ENCODE data around the gene TMEM132A. TPM values are rescaled to one million over a fixed set of nuclear protein-coding genes. Genes with fewer than 3 reads are reported as not detected.

Gene TMEM132A
- total RNA-seq, 1 experiment from 2014 or later, result 84.2 TPM

- H3K9me3 ChIP-seq (ENCODE audit: low read length), result no peaks in the 10 kb centered on the region
- no peaks in the 10 kb centered on the region for H4K20me1 ChIP-seq (ENCODE audit: low read length)
- no peaks in the 10 kb centered on the region for H3K36me3 ChIP-seq (ENCODE audit: low read depth, low read length)
- intact Hi-C loops (cut with micrococcal nuclease), result no loop called here
- POLR2A ChIA-PET (ENCODE audit: unreplicated experiment), result no interaction called here
- BruUV-seq (replicated peaks), result no TSS peak
- no peak overlapping the region for H3K27ac ChIP-seq (ENCODE audit: low read length)
- no peak overlapping the region for H3K9ac ChIP-seq (ENCODE audit: low read length)
- no peaks in the 10 kb centered on the region for H3K4me1 ChIP-seq (ENCODE audit: insufficient read depth, low read length)
- CTCF ChIA-PET, result no interaction called here
- TF ChIP-seq CTCF (conservative IDR thresholded peaks at IDR 0.05; ENCODE audit: low read depth, low read length) (no peak), EZH2phosphoT487 (IDR thresholded peaks at IDR 0.05; ENCODE audit: borderline replicate concordance, low read length) (no peak), EZH2 (IDR thresholded peaks at IDR 0.05; ENCODE audit: low read length, unreplicated experiment) (no peak)
- ATAC-seq (no peak), DNase-seq (no peak)
- no peak overlapping the region for H2AFZ ChIP-seq (ENCODE audit: low read length)
- H3F3A ChIP-seq (ENCODE audit: low read length, unreplicated experiment), result no peaks in the 10 kb centered on the region
- H3K4me2 ChIP-seq (ENCODE audit: low read length), result no peak overlapping the region
- H3K27me3 ChIP-seq (ENCODE audit: low read length), result peaks cover 35% of the 10 kb centered on the region
- no peak overlapping the region for H3K4me3 ChIP-seq (ENCODE audit: low read length)
- H3K9me2 ChIP-seq (replicated peaks; ENCODE audit: low read length), result no peaks in the 10 kb centered on the region
- no peaks in the 10 kb centered on the region for H3K79me2 ChIP-seq (ENCODE audit: low read length)
These were observed 35.2 kb downstream of the TMEM132A start for GRCh38 chr11:60959431-60959830.

- BruUV-seq (replicated peaks), result no TSS peak
- Histone ChIP-seq H4K20me1 (ENCODE audit: low read length) (no peaks in the 10 kb centered on the region), H3K27ac (ENCODE audit: low read length) (no peak overlapping the region), H3K9ac (ENCODE audit: low read length) (no peak overlapping the region), H3F3A (ENCODE audit: low read length, unreplicated experiment) (no peaks in the 10 kb centered on the region), H3K27me3 (ENCODE audit: low read length) (peaks cover 39% of the 10 kb centered on the region), H3K36me3 (ENCODE audit: low read depth, low read length) (no peaks in the 10 kb centered on the region), H3K9me2 (replicated peaks; ENCODE audit: low read length) (no peaks in the 10 kb centered on the region), H3K4me3 (ENCODE audit: low read length) (no peak overlapping the region), H3K4me2 (ENCODE audit: low read length) (no peak overlapping the region), H2AFZ (ENCODE audit: low read length) (no peak overlapping the region), H3K79me2 (ENCODE audit: low read length) (no peaks in the 10 kb centered on the region), H3K4me1 (ENCODE audit: insufficient read depth, low read length) (no peaks in the 10 kb centered on the region), H3K9me3 (ENCODE audit: low read length) (no peaks in the 10 kb centered on the region)
- TF ChIP-seq EZH2 (IDR thresholded peaks at IDR 0.05; ENCODE audit: low read length, unreplicated experiment), result no peak
- no peak for TF ChIP-seq EZH2phosphoT487 (IDR thresholded peaks at IDR 0.05; ENCODE audit: borderline replicate concordance, low read length)
- no peak for TF ChIP-seq CTCF (conservative IDR thresholded peaks at IDR 0.05; ENCODE audit: low read depth, low read length)
- ChIA-PET CTCF (no interaction called here), POLR2A (ENCODE audit: unreplicated experiment) (no interaction called here)
- intact Hi-C loops (cut with micrococcal nuclease), result no loop called here
- no peak for ATAC-seq
- DNase-seq, result no peak
These were observed 36.1 kb downstream of the TMEM132A start for GRCh38 chr11:60960405-60960804.

- no peak for DNase-seq
- Histone ChIP-seq H3K9ac (ENCODE audit: low read length) (no peak overlapping the region), H3F3A (ENCODE audit: low read length, unreplicated experiment) (no peaks in the 10 kb centered on the region), H3K36me3 (ENCODE audit: low read depth, low read length) (no peaks in the 10 kb centered on the region), H3K9me3 (ENCODE audit: low read length) (no peaks in the 10 kb centered on the region), H3K27ac (ENCODE audit: low read length) (no peak overlapping the region), H3K4me1 (ENCODE audit: insufficient read depth, low read length) (no peaks in the 10 kb centered on the region), H3K9me2 (replicated peaks; ENCODE audit: low read length) (no peaks in the 10 kb centered on the region), H3K4me3 (ENCODE audit: low read length) (no peak overlapping the region), H3K27me3 (ENCODE audit: low read length) (peaks cover 65% of the 10 kb centered on the region), H2AFZ (ENCODE audit: low read length) (no peak overlapping the region), H3K79me2 (ENCODE audit: low read length) (no peaks in the 10 kb centered on the region), H4K20me1 (ENCODE audit: low read length) (no peaks in the 10 kb centered on the region), H3K4me2 (ENCODE audit: low read length) (no peak overlapping the region)
- CTCF ChIA-PET, result no interaction called here
- POLR2A ChIA-PET (ENCODE audit: unreplicated experiment), result no interaction called here
- intact Hi-C loops (cut with micrococcal nuclease), result no loop called here
- ATAC-seq, result no peak
- TF ChIP-seq EZH2phosphoT487 (IDR thresholded peaks at IDR 0.05; ENCODE audit: borderline replicate concordance, low read length) (no peak), CTCF (conservative IDR thresholded peaks at IDR 0.05; ENCODE audit: low read depth, low read length) (no peak), EZH2 (IDR thresholded peaks at IDR 0.05; ENCODE audit: low read length, unreplicated experiment) (no peak)
- no TSS peak for BruUV-seq (replicated peaks)
These were observed 40.5 kb downstream of the TMEM132A start for GRCh38 chr11:60964801-60965200.

Data from PC-3 (cell line).